ENCODE results near the gene TBC1D1.

TBC1D1 gene

GRCh38 chr4:37890801-37891259 lies at the start of gene TBC1D1:
TSS of gene TBC1D1 (plus strand) at chr4:37891084. CDS start at chr4:37902096, 11,012 bp downstream.
- H3K4me3 ChIP-seq (replicated peaks; ENCODE audit: low read depth, low read length), result peak within 1 kb of the TSS; percentile 52
- TF ChIP-seq CTCF (IDR thresholded peaks at IDR 0.05; ENCODE audit: low read depth, low read length, missing control alignments), result no peak
- no peak for DNase-seq (ENCODE audit: extremely low read depth, low read depth)

- no peak for TF ChIP-seq CTCF (IDR thresholded peaks at IDR 0.05; ENCODE audit: low read depth, low read length, missing control alignments)
- DNase-seq (ENCODE audit: extremely low read depth, low read depth), result no peak
- H3K4me3 ChIP-seq (replicated peaks; ENCODE audit: low read depth, low read length), result no peak overlapping the region
Observed at GRCh38 chr4:37844204-37844603, 46.7 kb upstream of the TBC1D1 start.

- H3K4me3 ChIP-seq (replicated peaks; ENCODE audit: low read depth, low read length), result no peak overlapping the region
- no peak for DNase-seq (ENCODE audit: extremely low read depth, low read depth)
- no peak for TF ChIP-seq CTCF (IDR thresholded peaks at IDR 0.05; ENCODE audit: low read depth, low read length, missing control alignments)
Observed at GRCh38 chr4:37845201-37845600, 45.7 kb upstream of the TBC1D1 start.

- no peak for DNase-seq (ENCODE audit: extremely low read depth, low read depth)
- TF ChIP-seq CTCF (IDR thresholded peaks at IDR 0.05; ENCODE audit: low read depth, low read length, missing control alignments), result no peak
- no peak overlapping the region for H3K4me3 ChIP-seq (replicated peaks; ENCODE audit: low read depth, low read length)
Observed at GRCh38 chr4:37847311-37847884, 43.5 kb upstream of the TBC1D1 start.

- no peak for TF ChIP-seq CTCF (IDR thresholded peaks at IDR 0.05; ENCODE audit: low read depth, low read length, missing control alignments)
- no peak for DNase-seq (ENCODE audit: extremely low read depth, low read depth)
- no peak overlapping the region for H3K4me3 ChIP-seq (replicated peaks; ENCODE audit: low read depth, low read length)
Observed at GRCh38 chr4:37852376-37852775, 38.5 kb upstream of the TBC1D1 start.

GRCh38 chr4:37858112-37858511 lies 32.8 kb upstream of the TBC1D1 start:
- no peak overlapping the region for H3K4me3 ChIP-seq (replicated peaks; ENCODE audit: low read depth, low read length)
- DNase-seq (ENCODE audit: extremely low read depth, low read depth), result no peak
- no peak for TF ChIP-seq CTCF (IDR thresholded peaks at IDR 0.05; ENCODE audit: low read depth, low read length, missing control alignments)

- TF ChIP-seq CTCF (IDR thresholded peaks at IDR 0.05; ENCODE audit: low read depth, low read length, missing control alignments), result no peak
- no peak overlapping the region for H3K4me3 ChIP-seq (replicated peaks; ENCODE audit: low read depth, low read length)
- DNase-seq (ENCODE audit: extremely low read depth, low read depth), result no peak
Observed at GRCh38 chr4:37858872-37859271, 32.0 kb upstream of the TBC1D1 start.
